ENCODE measurements around the gene PTGES3L.

PTGES3L gene

GRCh38 chr17:42969001-42969581 lies 10.8 kb downstream of the PTGES3L start:
- DNase-seq (ENCODE audit: low spot score) = no peak
- no peak overlapping the region for H3K4me3 ChIP-seq
- H3K27ac ChIP-seq = no peak overlapping the region
- TF ChIP-seq, protein P1, sequence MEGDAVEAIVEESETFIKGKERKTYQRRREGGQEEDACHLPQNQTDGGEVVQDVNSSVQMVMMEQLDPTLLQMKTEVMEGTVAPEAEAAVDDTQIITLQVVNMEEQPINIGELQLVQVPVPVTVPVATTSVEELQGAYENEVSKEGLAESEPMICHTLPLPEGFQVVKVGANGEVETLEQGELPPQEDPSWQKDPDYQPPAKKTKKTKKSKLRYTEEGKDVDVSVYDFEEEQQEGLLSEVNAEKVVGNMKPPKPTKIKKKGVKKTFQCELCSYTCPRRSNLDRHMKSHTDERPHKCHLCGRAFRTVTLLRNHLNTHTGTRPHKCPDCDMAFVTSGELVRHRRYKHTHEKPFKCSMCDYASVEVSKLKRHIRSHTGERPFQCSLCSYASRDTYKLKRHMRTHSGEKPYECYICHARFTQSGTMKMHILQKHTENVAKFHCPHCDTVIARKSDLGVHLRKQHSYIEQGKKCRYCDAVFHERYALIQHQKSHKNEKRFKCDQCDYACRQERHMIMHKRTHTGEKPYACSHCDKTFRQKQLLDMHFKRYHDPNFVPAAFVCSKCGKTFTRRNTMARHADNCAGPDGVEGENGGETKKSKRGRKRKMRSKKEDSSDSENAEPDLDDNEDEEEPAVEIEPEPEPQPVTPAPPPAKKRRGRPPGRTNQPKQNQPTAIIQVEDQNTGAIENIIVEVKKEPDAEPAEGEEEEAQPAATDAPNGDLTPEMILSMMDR (IDR thresholded peaks at IDR 0.05) = no peak

DNA sequence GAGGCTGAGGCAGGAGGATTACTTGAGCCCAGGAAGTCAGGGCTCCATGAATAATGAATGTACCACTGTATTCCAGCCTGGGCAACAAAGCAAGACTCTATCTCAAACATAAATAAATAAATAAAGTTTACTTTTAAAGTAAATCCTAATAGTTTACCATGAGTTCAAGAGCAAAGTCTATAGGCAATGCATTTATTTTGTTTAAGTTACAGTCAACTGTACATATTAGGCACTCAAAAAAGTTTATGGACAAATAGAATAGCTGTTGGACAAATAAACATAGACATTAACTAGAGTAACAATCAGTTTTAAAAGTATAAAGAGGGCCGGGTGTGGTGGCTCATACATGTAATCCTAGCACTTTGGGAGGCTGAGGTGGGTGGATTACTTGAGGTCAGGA lies 12.0 kb downstream of the PTGES3L start:
- TF ChIP-seq, protein P1 (IDR thresholded peaks at IDR 0.05) = no peak
- Histone ChIP-seq H3K27ac (no peak overlapping the region), H3K4me3 (no peak overlapping the region)
- DNase-seq (ENCODE audit: low spot score) = no peak

- Histone ChIP-seq H3K4me3 (peak within 1 kb of the TSS; percentile 79), H3K27ac (peak within 1 kb of the TSS; percentile 84 to 86)
- peak; percentile 95 for DNase-seq (ENCODE audit: low spot score)
- TF ChIP-seq, protein P1 (IDR thresholded peaks at IDR 0.05) = no peak
Measured at GRCh38 chr17:42964161-42964932, 15.5 kb downstream of the PTGES3L start, which contains the start of gene AARSD1. Gene AARSD1 (minus strand): TSS chr17:42964454. CDS start chr17:42964440, 14 bp downstream.

DNA sequence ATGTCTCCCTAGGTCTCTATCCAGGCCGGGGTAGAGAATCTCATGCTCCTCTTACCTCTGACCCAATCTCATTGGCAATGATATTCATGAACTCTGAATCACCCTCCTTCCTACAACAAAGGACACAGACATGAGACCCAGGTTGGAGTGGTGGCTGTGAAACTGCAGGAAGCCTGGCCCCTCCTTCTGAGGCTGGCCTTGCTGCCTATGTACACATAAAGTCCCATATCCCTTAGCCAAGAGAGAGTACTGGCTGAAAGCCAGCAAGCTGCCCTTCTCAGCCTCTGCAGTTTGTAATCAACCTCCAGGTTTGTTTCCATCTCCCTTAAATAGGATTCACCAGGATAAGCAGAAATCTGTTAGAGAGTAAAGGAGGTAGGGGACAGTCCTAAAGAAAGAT lies 26.2 kb downstream of the PTGES3L start:
- no peak for DNase-seq (ENCODE audit: low spot score)

DNA sequence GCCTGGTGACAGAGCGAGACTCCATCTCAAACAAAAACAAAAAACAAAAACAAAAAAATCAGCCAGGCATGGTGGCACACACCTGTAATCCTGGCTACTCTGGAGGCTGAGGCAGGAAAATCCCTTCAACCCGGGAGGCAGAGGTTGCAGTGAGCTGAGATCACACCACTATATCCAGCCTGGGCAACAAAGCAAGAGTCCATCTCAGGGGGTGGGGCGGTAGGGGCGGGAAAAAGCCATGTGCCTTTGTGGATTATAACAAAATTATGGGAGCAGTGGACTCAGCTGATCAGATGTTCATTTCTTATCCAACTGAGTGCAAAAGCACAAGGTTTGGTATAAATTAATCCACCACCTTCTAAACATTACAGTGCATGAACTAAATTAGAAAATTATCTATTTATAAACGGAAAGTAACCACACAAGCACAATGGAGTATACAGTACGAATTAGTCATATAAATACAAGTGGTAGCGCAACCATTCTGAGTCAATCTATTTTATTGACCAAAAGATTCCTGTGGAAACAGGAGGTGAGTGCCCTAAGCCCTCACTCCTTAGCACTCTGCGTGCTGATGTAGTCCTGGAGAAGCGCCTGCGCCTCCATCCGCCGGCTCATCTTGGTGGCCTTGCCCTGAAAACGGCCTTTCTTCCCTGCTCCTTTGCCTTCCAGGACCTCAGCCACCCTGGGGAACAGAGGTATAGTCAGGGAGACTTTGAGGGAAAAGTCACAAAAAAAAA lies 29.7 kb downstream of the PTGES3L start:
- H3K27ac ChIP-seq = no peak overlapping the region
- no peak for DNase-seq (ENCODE audit: low spot score)
- TF ChIP-seq, protein P1 (IDR thresholded peaks at IDR 0.05) = no peak
- no peak overlapping the region for H3K4me3 ChIP-seq

More for the DNA sequence above, 26.2 kb downstream of the PTGES3L start:
- H3K27ac ChIP-seq = no peak overlapping the region
- H3K4me3 ChIP-seq = no peak overlapping the region
- TF ChIP-seq, protein P1 (IDR thresholded peaks at IDR 0.05) = no peak

DNA sequence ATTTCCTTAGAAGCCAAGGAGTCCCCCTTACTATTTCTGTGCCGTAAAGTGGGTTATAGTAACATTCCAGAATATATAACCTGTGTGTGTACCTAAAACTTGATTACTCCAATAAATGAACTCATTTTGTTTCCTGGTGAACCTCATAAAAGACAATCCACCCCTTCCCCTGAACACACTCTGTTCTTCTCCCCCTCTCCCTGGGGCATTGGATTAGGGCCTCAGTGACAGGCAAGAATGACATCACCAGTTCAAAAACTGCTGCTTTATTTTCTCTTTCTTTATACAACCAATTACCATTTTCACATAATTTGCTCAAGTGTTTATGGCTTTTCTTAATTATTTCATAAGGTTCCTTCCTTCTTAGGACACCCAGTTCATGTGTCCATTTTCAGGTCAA lies 33.1 kb downstream of the PTGES3L start:
- no peak for DNase-seq (ENCODE audit: low spot score)
- TF ChIP-seq, protein P1 (IDR thresholded peaks at IDR 0.05) = no peak
- peak overlapping the region; percentile 48 to 62 for H3K27ac ChIP-seq
- H3K4me3 ChIP-seq = no peak overlapping the region
